Thymus (tissue), 11 donors: ENCODE data around the gene IL17RD. TPM values are rescaled to one million over a fixed set of nuclear protein-coding genes. Genes with fewer than 3 reads are reported as not detected.

ENCODE experiments used
- DNase-seq, 9 donors: peaks; one replicate each; pipeline ENCODE4 v3.0.0-alpha.2; 2013; ENCODE audit warnings: low spot score in 9 of 9, low read depth in 6 of 9, missing footprints in 1 of 9
- H3K27ac ChIP-seq, 2 donors: one replicate each; pipeline ENCODE4 v1.5.1; 2013; ENCODE audit warnings: control low read depth in 1 of 2, low read depth in 1 of 2, low read length in 1 of 2, mild to moderate bottlenecking in 1 of 2, moderate library complexity in 1 of 2
- H3K27me3 ChIP-seq, 2 donors: one replicate each; pipeline ENCODE4 v1.5.1; 2013; ENCODE audit warnings: low read length in 1 of 2; ENCODE audit not compliant: control insufficient read depth in 2 of 2, insufficient read depth in 1 of 2
- H3K36me3 ChIP-seq, 2 donors: one replicate each; pipeline ENCODE4 v1.5.1; 2013; ENCODE audit warnings: low read length in 1 of 2, mild to moderate bottlenecking in 1 of 2, moderate library complexity in 1 of 2; ENCODE audit not compliant: control insufficient read depth in 2 of 2, insufficient read depth in 2 of 2
- H3K4me1 ChIP-seq, 2 donors: one replicate each; pipeline ENCODE4 v1.5.1; 2013; ENCODE audit warnings: low read length in 2 of 2; ENCODE audit not compliant: control insufficient read depth in 2 of 2, insufficient read depth in 2 of 2
- H3K4me3 ChIP-seq, 2 donors: one replicate each; pipeline ENCODE4 v1.5.1; 2013; ENCODE audit warnings: low read length in 2 of 2, control low read depth in 1 of 2, mild to moderate bottlenecking in 1 of 2
- H3K9me3 ChIP-seq, 2 donors: one replicate each; pipeline ENCODE4 v1.5.1; 2013; ENCODE audit warnings: low read length in 1 of 2, mild to moderate bottlenecking in 1 of 2; ENCODE audit not compliant: control insufficient read depth in 2 of 2, insufficient read depth in 1 of 2
- WGBS: extraction: QIAGEN DNeasy Blood & Tissue Kit; methylation state at CpG from one replicate; pipeline ENCODE4 v1.1.7; 2013; 5-methylcytosine and 5-hydroxymethylcytosine counted together
- polyA plus RNA-seq: library from polyadenylated mRNA; stranded (reverse); fragments of 200-250 nt; gene quantifications from one replicate; pipeline ENCODE4 v1.2.3, GENCODE V29; 2013
- total RNA-seq: library from RNA; stranded (reverse); fragments of 120-200 nt; gene quantifications from one replicate; pipeline ENCODE4 v1.2.4, GENCODE V29; 2013
- donor health status: healthy.

The IL17RD gene
- total and polyA plus RNA-seq, 2 donors = 0.37 to 0.61 TPM

DNA sequence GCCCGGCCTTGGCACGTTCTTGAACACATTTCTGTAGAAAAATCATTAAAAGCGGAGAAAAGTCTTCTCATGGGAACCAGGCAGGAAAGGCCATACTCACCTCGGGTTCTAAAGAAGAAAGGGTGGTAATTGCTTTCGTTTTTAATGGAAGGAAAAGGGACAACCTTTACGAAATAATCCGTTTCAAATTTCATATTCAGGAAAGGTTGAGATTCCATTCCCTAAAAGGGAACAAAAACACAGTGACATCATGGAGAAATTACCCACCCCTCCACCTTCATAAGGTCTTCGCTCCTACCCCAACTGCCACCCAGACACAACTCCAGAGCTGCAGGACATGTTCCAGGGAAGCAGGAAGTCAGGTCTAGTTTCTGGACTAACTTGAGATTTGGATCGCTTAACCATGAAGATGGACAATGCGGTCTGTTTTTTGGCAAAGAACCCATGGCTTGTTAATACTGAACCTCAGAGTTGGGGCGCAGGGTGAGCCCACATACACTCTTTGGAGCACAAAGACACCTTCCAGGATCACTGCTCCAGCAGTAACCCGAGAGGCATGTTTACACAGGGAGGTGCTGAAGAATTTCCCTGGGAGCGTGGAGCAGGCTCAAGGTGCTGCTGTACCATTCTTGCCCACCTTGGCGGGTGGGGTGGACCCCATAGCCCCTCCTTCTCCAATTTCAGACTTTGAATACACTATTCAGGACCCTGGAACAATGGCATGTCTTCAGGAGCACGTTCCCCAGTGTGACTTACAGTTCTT, 55.5 kb downstream of the IL17RD start:
- no peak overlapping the region for H3K4me3 ChIP-seq
- H3K27ac ChIP-seq = no peak overlapping the region
- H3K9me3 ChIP-seq = no peaks in the 10 kb centered on the region
- H3K36me3 ChIP-seq = no peaks in the 10 kb centered on the region
- H3K27me3 ChIP-seq = peaks cover 0 to 3% of the 10 kb centered on the region in 2 donors
- no peak for DNase-seq
- 86% methylated on average over 15 of the region's 15 CpGs for WGBS
- no peaks in the 10 kb centered on the region for H3K4me1 ChIP-seq

- WGBS = 97% methylated on average over 8 of the region's 8 CpGs
- no peak overlapping the region for H3K27ac ChIP-seq
- DNase-seq = no peak
- H3K36me3 ChIP-seq = no peaks in the 10 kb centered on the region
- no peak overlapping the region for H3K4me3 ChIP-seq
- no peaks in the 10 kb centered on the region for H3K4me1 ChIP-seq
- peaks cover 0 to 3% of the 10 kb centered on the region in 2 donors for H3K27me3 ChIP-seq
- H3K9me3 ChIP-seq = no peaks in the 10 kb centered on the region
These were observed 56.5 kb downstream of the IL17RD start for GRCh38 chr3:57108684-57109083.

- DNase-seq = no peak
- Histone ChIP-seq H3K4me3 (no peak overlapping the region), H3K9me3 (no peaks in the 10 kb centered on the region), H3K36me3 (no peaks in the 10 kb centered on the region), H3K27me3 (no peaks in the 10 kb centered on the region), H3K27ac (no peak overlapping the region), H3K4me1 (no peaks in the 10 kb centered on the region)
- WGBS = 98% methylated on average over 9 of the region's 9 CpGs
These were observed 59.6 kb downstream of the IL17RD start for GRCh38 chr3:57105585-57105984.

DNA sequence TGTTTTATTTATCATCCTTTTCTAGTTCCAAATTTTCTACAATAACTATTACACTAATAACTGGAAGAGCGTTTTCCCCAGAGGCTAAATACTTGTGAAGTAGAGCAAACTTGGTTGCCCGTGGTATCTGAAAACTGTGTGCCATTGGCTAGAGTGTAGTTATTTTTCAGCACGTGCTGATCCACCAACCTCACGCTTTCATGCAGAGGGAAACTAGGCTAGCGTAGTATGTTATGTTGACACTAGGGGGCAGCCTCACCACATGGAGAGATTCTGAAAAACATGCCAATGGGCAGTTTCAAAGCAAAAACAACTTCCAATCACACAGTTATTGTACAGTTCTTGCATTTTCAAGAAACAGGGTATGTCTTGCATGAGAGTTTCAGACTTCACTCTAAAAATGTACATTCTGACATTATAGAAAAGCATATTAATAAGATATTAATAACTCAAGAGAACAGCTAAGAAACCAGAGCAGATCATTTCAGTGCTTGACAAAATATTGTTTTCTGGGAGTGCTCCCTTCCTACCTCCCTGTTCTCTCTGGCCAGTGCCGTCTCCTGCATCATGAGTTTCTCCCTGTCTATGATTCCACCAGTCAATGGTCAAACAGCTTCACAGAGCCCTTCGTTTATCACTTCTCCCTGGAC, 65.0 kb downstream of the IL17RD start:
- no peaks in the 10 kb centered on the region for H3K36me3 ChIP-seq
- no peaks in the 10 kb centered on the region for H3K9me3 ChIP-seq
- no peak overlapping the region for H3K4me3 ChIP-seq
- no peak overlapping the region for H3K27ac ChIP-seq
- H3K4me1 ChIP-seq = no peaks in the 10 kb centered on the region
- DNase-seq = peak in 8 of 9 donors; percentile 46 to 79 (median 57)
- no peaks in the 10 kb centered on the region for H3K27me3 ChIP-seq
- 23% methylated on average over 7 of the region's 7 CpGs for WGBS

DNA sequence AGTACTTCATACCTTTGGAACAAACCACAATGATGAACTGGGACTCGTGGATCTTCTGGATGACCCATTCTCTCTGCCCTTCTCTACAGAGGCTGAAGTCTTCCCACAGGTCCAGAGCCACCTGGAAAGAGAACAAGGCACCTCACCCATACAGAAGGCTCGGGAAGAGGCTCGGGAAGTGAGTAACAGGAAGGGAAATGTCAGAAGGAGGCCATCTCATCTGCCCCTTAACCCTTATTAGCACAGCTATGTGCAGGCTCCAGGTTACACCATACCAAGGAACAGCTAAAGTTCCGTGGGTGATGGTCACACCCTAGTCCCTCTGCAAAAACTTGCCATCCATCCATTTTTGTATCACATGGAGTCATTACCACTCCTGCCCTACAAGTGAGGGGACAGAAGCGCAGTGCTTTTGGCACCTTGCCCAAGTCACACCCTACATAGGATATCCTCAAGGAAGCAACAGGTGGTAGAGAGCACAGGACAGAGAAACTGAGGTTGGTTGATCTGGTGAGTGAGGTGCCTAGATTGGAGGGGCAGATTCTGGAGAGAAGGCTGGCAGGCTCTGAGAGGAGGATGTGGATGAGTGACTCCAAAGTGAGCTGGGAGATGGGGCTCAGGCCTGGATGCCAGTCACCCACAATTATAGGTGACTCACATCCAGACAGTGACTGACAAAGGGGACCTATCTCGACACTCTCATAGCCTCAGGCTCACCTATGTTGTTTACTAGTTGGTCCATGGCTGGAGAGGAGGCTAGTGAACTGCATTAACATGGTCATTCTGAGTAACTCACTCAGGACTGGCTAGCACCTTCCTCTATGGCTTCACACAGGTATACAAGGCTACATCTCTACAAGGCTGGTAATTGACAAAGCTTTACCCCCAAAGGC, 66.5 kb downstream of the IL17RD start:
- Histone ChIP-seq H3K4me1 (no peaks in the 10 kb centered on the region), H3K36me3 (no peaks in the 10 kb centered on the region), H3K27ac (no peak overlapping the region), H3K27me3 (no peaks in the 10 kb centered on the region), H3K4me3 (no peak overlapping the region), H3K9me3 (no peaks in the 10 kb centered on the region)
- WGBS = 94% methylated on average over 6 of the region's 6 CpGs
- no peak for DNase-seq

- no peaks in the 10 kb centered on the region for H3K4me1 ChIP-seq
- 99% methylated on average over 23 of the region's 23 CpGs for WGBS
- no peak overlapping the region for H3K27ac ChIP-seq
- DNase-seq = no peak
- no peaks in the 10 kb centered on the region for H3K27me3 ChIP-seq
- no peak overlapping the region for H3K4me3 ChIP-seq
- H3K9me3 ChIP-seq = no peaks in the 10 kb centered on the region
- no peaks in the 10 kb centered on the region for H3K36me3 ChIP-seq
These were observed 67.6 kb downstream of the IL17RD start for GRCh38 chr3:57097536-57097935.

DNA sequence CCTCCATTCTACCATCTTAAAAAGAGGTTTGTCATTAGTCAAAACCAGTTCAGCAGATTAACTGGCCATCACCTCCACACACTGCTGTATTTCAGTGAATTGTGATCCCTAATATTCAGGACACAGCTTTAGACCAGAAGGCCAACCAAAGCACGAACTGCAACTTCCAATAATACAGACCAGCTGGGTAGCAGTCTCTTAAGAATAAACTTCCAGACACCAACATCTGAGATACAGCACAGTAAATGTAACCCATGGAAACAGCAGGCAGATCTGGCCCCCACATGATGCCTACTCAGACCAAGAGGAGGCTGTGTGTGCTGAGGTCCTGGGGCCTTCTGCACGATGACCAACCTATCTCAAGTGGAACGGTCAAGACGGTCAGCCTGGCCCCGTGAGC, 69.8 kb downstream of the IL17RD start:
- Histone ChIP-seq H3K27me3 (no peaks in the 10 kb centered on the region), H3K4me3 (no peak overlapping the region)
- WGBS = 97% methylated on average over 5 of the region's 5 CpGs

GRCh38 chr3:57094575-57094974, 70.6 kb downstream of the IL17RD start:
- no peak for DNase-seq
- H3K9me3 ChIP-seq = no peaks in the 10 kb centered on the region
- H3K27ac ChIP-seq = peak overlapping the region in 1 of 2 donors; percentile 64
- 89% methylated on average over 4 of the region's 4 CpGs for WGBS
- no peaks in the 10 kb centered on the region for H3K27me3 ChIP-seq
- no peak overlapping the region for H3K4me3 ChIP-seq
- no peaks in the 10 kb centered on the region for H3K4me1 ChIP-seq
- no peaks in the 10 kb centered on the region for H3K36me3 ChIP-seq

More for the DNA sequence above, 69.8 kb downstream of the IL17RD start:
- Histone ChIP-seq H3K27ac (no peak overlapping the region), H3K9me3 (no peaks in the 10 kb centered on the region), H3K36me3 (no peaks in the 10 kb centered on the region), H3K4me1 (no peaks in the 10 kb centered on the region)
- DNase-seq = no peak
